OCI-LY1 (cell line): ENCODE measurements around the gene OR6S1.

ENCODE experiments used
- CTCF ChIP-seq: fragments of 200-600 bp; sonication (generic), shearing (Covaris generic); IDR thresholded peaks from 2 replicates; pipeline ENCODE4 v1.5.1; 2017; ENCODE audit warnings: mild to moderate bottlenecking, antibody characterized with exemption, low read length, moderate library complexity, mixed read lengths
- EZH2 ChIP-seq: fragments of 200-600 bp; sonication (generic), shearing (Covaris generic); IDR thresholded peaks from 2 replicates; pipeline ENCODE4 v1.8.0; 2017; ENCODE audit warnings: borderline replicate concordance, mixed run types, mild to moderate bottlenecking, antibody characterized with exemption, low read length, moderate library complexity, mixed read lengths

GRCh38 chr14:20614038-20614840 is 27.3 kb downstream of the OR6S1 start:
- TF ChIP-seq CTCF, result no peak
- no peak for TF ChIP-seq EZH2
